ENCODE results near the gene EXOC4.
"Not testable (repeated sequence)": the region's sequence is repeated elsewhere in the genome, so short reads cannot be mapped to it uniquely, and the experiment has no call there.

EXOC4 gene

DNA sequence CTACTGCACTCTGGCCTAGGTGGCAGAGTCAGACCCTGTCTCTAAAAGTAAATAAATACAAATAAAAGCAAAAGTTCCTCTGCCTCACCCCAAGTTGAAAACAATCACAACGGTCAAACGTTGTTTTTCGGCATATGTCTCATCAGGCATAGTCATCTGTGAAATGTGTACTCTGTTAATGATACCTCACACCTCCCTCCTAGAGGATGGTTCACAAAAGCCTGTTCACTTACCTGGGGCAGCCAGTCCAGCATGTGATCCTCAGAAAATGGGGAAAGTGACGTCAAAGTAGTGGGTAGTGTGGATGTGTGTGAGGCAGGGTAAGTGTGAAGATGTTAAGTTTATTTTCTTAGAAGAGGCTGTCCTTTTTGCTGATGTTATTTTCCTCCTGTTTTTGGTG lies 620.3 kb downstream of the EXOC4 start:
- DNase-seq (ENCODE audit: low read depth): no peak

DNA sequence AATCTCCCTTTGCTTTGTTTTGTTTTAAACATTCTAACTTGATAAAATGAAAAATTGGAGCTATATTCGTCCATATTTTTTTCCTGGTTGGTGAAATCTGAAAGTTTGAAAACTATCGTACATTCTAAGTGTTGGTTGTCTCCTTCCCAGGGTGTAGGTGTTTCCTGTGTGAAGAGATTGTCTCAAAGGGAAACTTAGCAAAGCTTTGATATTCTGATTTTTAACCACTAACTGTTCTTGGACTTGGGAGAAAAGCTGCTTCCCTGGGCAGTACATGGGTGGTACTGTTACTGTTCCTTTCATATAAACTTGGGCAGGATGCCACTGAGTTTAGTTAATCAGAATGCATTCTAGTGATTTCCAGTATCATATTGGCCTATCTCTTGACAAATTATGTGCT lies 620.8 kb downstream of the EXOC4 start:
- DNase-seq (ENCODE audit: low read depth): no peak

DNA sequence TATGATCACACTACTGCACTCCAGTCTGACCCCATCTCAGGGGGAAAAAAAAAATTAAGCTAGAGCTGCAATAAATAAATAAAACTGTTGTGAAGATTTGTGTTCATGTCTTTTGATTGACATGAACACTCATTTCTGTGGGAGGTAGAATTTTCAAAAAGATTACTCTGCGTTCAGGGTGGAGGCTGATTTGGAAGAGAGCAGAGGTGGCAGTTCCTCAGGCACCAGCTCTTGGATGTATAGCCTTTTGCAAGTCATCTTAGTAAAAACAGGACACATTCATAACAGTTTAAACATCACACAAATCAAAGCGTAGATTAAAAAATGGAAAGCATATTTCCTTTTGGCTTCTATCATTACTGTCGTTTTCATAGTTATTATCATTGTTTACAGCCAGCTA lies 630.7 kb downstream of the EXOC4 start:
- no peak for DNase-seq (ENCODE audit: low read depth)

DNA sequence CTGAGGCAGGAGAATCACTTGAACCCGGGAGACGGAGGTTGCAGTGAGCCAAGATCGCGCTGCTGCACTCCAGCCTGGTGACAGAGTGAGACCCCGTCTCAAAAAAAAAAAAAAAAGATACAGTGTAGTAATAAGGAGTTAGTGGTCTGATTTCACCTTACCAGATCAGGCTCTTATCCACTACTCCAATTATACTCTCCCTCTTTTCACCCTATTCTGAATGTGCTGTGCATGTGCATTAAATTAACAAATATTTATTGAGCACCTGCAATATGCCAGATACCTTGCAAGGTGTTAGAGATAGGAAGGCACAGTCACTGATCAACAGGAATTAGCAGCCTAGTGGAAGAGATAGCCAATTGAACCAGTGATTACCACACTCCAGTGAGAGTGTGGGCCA lies 632.3 kb downstream of the EXOC4 start:
- DNase-seq (ENCODE audit: low read depth): no peak

DNA sequence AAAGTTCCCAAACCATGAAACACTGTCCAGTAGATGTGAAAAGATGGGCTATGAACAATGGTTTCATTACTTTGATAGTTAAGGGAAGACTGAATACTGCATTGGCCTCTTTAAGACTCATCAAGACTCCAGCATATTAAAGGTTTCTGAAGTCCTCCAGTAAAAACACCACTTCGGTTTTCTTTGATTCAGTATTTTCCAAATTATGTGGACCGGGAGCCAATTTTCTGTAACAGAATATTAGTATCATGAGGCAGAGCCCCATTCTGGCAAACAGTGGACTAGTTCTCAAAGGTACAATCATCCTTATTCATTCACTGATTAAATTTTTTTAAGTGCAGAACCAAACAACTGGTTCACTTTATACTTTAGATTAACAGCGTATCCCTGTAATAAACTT lies 633.2 kb downstream of the EXOC4 start:
- DNase-seq (ENCODE audit: low read depth): no peak

DNA sequence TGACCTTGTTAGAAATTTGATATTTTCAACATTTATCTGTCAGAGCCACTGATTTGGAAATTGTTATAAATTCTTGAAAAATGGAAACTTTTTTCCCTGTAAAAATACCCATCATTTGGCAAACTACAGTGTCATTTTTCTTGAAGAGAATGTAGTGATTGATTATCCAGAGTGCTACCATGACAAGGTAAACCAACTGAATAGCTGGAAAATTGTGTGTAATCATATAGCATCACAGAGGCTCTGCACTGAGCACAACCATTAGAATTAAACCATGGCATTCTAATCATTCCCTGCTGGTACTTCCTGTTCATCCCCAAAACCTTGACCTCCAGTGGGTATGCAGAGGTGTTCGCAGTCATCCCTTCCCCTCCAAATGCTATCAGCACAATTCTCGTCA lies 633.9 kb downstream of the EXOC4 start:
- DNase-seq (ENCODE audit: low read depth): no peak

DNA sequence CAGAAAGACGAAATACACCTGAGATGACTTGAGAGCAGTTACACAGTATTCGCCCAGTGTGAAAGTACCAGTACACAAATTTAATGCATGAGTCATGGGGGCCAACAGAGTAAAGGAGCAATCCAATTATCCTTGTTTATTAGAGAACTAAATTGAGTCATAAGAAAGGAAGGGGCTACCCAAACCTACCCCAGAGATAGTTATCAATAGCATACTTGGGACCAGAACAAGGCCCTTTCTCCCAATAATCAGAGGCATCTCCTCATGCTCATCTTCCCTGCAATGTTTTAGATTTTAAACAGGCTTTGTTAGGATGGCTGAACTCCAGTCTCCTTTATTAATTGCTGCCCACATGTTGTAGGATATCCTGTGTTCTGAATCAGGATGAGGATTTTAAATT lies 634.6 kb downstream of the EXOC4 start:
- no peak for DNase-seq (ENCODE audit: low read depth)

DNA sequence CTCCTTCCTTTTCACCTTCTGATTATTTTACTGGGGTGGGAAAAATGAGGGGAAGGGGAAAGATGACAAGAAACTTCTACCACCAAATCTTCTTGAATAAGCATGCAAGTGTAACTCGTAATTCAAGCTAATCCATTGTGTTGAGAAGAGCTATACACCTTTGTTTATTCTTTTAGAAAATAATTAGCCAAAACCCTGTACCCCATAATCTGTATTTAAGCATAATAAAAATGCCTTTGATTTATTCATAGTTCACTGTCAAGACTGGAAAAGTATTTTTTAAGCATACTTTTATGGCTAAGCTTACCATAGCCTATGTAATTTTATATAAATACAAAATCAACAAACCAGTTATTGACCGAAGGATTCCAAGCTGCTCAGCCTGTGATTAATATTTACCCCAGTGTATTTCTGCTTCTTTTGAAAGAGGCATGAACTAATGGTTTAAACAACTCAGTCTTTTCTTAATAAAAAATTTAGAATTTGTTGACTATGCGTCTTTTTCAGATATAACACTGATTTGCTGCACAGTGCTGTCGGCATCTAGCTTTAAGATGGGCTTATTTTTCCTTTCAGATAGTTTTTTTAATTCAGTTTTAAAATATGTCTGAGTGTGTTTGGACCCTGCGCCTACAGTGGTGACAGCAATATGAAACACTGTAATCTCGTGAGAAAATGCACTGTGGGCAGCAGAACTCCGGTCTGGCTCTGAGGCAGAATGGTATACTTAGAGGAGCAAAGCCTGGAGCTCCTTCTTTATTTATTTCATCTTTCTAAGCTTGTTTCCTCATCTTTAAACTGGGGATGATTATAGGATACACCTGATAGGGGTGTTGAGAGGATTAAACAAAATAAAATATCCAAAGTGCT lies 635.4 kb downstream of the EXOC4 start:
- DNase-seq (ENCODE audit: low read depth): no peak

DNA sequence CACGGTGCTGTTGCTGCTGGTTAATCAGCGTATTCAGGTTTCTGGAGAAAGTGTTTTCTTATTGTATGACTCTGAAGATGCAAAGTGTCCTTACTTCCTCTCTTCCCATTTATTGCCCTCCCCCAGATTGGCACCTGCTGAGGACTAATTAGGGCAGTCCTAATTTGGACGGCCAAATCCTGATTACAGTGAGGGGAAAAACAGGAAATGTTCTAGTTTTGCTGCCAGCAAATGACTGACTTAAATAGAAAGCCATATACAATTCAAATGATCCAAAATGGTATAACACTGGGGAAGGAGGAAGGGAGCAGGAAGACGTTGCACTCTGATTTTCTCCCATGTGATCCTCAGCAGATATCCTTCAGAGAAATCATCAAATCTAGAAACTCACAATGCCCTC lies 651.9 kb downstream of the EXOC4 start:
- DNase-seq (ENCODE audit: low read depth): no peak

DNA sequence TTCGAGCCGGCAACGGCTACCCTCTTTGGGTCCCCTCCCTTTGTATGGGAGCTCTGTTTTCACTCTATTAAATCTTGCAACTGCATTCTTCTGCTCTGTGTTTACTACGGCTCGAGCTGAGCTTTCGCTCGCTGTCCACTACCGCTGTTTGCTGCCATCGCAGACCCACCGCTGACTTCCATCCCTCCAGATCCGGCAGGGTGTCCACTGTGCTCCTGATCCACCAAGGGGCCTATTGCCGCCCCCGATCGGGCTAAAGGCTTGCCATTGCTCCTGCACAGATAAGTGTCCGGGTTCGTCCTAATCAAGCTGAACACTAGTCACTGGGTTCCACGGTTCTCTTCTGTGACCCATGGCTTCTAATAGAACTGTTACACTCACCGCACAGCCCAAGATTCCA lies 653.7 kb downstream of the EXOC4 start:
- DNase-seq (ENCODE audit: low read depth): not testable (repeated sequence)

DNA sequence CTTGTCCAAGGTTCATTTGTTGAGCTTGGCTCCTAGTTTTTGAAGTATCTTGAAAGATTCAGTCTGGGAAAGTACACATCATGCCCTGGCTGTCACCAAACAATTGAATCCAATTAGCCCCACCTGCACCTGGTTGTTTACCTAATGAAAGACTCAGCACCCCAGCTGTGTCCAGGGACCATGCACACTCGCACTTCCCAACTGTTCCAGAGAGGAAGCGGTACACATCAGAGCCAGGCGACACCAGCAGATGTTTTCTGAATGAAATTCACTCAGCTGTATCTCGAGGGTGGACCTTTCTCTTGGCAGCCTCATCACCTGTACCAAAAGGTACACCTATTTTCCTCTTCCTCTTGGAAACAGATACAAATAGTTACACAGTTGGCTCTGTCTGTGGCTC lies 657.9 kb downstream of the EXOC4 start:
- DNase-seq (ENCODE audit: low read depth): no peak

DNA sequence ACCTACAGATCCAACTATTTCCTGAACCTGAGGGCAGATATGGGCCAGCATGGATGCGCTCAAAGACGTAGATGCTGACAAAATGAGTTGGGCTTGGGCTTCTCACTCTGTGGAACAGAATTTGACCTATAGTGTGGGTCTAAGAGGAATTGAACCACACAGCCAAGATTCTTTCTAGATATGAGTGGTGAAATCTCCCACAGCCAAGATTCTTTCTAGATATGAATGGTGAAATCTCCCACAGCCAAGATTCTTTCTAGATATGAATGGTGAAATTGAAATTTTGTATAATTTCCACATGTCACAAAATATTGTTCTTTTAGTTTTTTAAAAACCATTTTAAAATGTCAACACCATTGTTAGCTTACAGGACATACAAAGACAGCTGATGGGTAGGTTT lies 658.8 kb downstream of the EXOC4 start:
- no peak for DNase-seq (ENCODE audit: low read depth)

DNA sequence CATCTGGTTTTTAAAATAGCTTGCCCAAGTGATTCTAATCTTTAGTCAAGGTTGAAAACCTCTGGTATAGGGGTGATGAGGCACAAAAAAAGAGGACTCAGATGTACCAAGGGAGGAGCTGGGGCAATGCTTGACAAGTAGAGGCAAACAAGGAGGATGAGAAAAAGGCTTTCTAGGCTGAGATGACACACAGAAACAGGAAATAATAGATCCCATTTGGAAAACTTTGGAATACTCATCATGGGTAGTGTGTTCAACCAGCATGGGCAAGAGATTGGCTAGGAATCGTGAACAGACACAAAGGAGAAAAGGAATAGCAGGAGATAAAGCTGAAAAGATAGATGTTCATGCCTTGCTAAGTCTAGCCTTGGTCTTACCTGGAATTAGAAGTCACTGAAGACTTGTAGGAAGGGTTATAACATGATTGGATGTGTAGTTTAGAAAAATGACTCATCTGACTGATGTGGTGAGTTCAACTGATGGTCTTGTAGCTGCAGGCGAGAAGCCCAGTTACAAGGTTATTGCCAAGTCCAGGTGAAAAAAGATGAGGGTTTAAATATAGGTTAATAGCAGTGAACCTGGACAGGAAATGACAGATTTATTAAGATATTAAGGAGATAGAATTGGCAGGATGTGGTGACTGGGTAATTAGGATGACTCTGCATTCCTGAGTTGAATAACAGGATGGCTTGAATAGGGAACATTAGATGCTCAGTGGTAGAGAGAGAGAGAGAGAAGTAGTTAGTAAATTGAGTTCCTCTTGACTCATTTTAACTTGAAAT lies 660.2 kb downstream of the EXOC4 start:
- no peak for DNase-seq (ENCODE audit: low read depth)

DNA sequence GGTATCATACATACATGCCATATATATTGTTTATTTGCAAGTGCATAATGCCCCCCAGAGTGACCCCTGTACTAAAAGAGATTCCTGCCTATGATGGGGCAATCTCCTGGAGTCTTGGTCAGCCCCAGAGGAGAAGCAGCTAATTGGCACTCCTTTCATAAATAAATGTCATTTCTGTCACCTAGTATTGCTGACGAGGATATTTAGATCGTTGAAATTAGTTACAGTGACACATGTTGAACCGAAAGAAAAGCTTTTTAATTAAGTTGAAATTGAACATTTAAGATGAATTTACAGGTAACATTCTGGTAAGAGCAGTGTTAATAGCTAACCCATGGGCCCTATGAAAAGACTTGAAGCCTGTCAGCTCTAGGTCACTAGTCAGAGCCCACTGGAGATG lies 663.7 kb downstream of the EXOC4 start:
- no peak for DNase-seq (ENCODE audit: low read depth)

DNA sequence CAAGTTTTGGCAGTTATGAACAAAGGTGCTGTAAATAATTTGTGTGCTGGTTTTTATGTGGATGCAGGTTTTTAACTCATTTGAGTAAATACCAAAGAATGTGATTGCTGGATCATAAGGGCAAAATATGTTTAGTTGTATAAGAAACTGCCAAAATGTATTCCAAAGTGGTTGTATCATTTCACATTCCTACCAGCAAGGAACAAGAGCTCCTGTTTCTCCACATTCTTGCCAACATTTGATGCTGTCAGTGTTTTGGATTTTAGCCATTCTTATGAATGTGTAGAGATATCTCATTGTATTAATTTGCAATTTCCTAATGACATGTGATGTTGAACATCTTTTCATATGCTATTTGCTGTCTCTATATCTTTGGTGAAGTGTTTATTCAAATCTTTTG lies 666.9 kb downstream of the EXOC4 start:
- DNase-seq (ENCODE audit: low read depth): no peak

DNA sequence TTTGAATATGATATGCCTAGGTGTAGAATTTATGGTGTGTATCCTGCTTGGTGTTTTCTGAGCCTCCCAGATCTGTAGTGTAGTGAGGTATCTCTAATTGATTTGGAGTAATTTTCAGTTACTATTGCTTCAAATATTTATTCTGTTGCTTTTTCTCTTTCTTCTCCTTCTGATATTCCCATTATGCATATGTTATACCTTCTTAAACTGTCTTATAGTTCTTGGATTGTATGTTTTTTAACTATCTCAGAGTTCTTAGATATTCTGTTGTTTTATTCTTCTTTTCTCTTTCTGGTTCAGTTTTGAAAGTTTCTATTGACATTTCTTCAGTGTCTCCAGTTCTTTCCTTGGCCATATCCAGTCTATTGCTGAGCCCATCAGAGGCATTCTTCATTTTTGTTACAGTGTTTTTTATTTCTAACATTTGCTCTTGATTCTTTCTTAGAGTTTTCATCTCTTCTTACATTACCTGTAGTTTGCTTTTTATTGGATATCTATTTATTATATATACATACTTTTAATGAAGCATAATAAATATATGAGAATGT lies 668.8 kb downstream of the EXOC4 start:
- no peak for DNase-seq (ENCODE audit: low read depth)

DNA sequence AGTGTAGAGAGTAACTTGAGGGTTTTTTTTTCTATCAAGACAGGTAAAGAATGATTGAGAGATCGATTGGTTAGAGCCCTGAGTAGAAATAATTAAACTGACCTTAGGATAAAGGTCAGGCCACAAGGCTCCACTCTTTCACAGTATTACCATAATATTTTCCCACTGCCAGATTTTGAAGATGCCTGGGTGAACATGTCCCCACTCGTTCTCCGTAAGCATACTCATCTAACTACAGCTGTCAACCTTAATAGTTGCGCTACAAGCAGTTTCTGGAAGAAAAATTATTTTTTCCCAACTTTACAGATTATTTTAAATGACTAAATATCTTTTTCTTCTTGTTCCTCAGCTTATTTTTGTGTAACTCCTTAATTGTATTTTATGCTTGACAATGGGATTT lies 671.1 kb downstream of the EXOC4 start:
- DNase-seq (ENCODE audit: low read depth): no peak

DNA sequence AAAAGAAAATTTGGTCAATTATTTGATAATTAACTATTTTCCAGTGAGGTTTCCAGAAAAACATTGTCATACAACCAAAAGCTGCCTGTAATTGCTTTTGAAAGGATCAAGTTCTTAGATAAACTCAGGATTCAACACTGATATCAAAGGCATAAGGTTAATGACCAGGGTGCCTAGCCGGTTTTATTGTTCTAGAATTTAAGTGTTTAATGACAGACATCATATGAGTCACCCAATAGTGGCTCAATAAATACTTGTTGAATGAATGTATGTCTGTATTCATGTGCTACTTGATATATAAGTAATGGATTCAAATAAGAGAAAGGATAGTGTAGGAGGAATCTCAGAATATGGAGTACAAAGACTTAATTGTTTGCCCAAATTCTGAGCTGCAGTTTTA lies 678.2 kb downstream of the EXOC4 start:
- DNase-seq (ENCODE audit: low read depth): no peak

DNA sequence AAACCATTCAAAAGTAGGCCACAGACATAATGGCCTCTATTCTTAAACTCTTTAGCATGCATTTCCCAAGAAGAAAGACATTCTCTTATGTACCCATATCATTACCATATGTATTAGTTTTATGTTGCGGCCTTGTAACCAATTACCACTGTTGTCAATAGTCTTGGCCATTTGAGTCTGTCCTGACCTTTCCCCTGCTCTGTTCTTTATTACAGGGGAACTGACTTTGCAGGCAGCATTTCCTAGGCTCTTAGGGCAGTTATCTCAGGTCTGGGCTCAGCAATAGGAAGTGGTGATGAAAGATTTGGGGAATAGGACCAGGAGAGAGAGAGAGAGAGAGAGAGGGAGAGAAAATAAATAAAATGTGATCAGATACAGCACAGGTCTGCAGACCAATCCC lies 679.7 kb downstream of the EXOC4 start:
- no peak for DNase-seq (ENCODE audit: low read depth)

DNA sequence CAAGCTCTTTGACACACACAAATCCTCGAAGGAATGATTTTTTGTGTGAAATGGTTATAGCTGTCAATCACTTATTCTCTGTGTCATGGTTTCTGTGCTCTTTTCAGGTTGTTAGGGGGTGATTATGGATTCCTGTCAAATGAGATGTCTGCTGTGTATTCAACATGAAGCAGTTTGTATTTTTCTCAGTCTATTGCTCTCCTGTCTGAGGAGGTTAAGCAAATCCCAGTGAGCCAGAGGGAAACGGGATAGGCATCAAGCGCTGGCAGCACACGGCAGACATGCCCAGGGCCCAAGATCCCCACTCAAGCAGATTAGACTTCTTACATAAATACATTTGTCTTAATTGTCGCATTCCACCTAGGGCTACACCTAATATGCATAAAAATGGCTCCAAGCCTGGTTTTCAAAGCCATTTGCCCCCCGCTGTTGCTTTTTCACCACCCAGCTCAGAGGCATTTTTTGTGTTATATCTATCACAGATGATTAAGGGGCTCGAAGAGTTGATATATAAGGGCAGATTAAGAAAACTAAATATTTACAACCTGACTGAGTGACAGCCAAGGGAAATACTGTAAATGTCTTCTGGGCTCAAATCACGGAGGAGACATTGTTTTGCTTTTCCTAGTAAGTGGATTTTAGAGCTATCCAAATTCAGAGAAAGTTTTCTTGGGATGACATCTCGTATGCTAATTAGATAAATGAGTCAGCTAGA lies 681.5 kb downstream of the EXOC4 start:
- no peak for DNase-seq (ENCODE audit: low read depth)

DNA sequence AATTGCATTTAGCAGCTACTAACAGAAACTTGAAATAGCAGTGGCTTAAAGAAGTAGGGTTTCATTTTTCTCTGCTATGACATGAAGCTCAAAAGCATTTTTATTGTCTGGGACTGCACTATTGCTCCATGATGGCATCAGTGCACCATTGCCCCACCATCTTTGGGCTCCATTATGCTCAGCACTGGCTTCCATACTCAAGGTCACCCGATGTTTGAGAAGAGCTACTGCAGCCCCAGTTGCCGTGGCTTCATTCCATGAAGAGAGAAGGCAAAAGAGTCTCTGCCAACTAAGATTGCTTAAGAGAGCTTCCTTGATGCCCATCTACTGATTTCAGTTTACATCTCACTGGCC lies 682.1 kb downstream of the EXOC4 start:
- no peak for DNase-seq (ENCODE audit: low read depth)

DNA sequence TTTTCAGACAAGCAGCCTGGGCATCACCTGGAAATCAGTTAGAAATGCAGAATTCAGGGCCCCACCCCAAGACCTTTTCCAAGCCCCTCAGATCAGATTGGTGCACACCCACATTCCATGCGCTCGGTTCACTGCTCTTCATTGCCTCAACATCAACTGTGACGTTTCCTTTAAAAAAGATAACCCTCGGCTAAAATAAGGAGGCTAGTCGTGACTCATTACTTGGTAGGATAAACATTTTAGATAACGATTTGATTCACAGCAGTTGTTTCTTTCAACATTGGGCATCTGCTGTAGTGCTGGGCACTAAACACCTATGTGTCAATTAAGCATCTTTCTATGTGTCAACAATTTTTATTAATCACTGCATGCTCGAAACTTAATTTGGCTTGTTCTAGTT lies 683.2 kb downstream of the EXOC4 start:
- DNase-seq (ENCODE audit: low read depth): no peak

DNA sequence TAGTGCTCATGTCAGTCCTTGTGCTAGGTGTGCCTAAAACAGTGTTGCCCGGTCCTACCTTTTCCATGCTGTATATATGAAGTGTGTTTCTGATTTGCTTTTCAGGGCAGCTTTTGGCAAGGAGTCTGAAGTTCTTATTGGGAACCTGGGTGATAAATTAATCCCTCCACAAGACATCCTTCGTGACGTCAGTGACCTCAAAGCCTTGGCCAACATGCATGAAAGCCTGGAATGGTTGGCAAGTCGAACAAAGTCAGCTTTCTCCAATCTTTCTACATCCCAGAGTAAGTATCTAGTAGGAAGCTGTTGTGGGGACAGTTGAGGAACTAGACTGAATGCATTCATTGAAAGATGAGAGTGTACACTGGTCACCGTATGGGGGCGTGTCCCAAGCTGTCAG lies 684.9 kb downstream of the EXOC4 start:
- DNase-seq (ENCODE audit: low read depth): no peak

Measured in CMK (cell line).